LNCAP (cell line): Measurements from ENCODE around the gene HKDC1.

ENCODE experiments used
- CTCF ChIP-seq: fragments of 450-650 bp; IDR thresholded peaks from 2 replicates; pipeline ENCODE4 v1.5.1; 2017; ENCODE audit warnings: mild to moderate bottlenecking

HKDC1 gene

GRCh38 chr10:69240455-69240854, 20.3 kb downstream of the HKDC1 start:
- no peak for TF ChIP-seq CTCF

- no peak for TF ChIP-seq CTCF
Measured at GRCh38 chr10:69241575-69241974, 21.4 kb downstream of the HKDC1 start.

- TF ChIP-seq CTCF = no peak
Measured at GRCh38 chr10:69242040-69242851, 22.1 kb downstream of the HKDC1 start.

- TF ChIP-seq CTCF = no peak
Measured at GRCh38 chr10:69242852-69243212, 22.7 kb downstream of the HKDC1 start.

- no peak for TF ChIP-seq CTCF
Measured at GRCh38 chr10:69243817-69244216, 23.7 kb downstream of the HKDC1 start.

- no peak for TF ChIP-seq CTCF
Measured at GRCh38 chr10:69246036-69246435, 25.9 kb downstream of the HKDC1 start.

- no peak for TF ChIP-seq CTCF
Measured at GRCh38 chr10:69246581-69247312, 26.6 kb downstream of the HKDC1 start.
